ENCODE data around the gene RPS21. TPM values are rescaled to one million over a fixed set of nuclear protein-coding genes. Genes with fewer than 3 reads are reported as not detected.
A peak's percentile ranks its signal among the peaks of the same experiment; 100 is the strongest.

The RPS21 gene
- total and polyA plus RNA-seq, 2 donors = 1,987 to 6,072 TPM

GRCh38 chr20:62351469-62352401, 35.2 kb upstream of the RPS21 start:
- no peak for DNase-seq (ENCODE audit: low read depth in 6 of 9, low spot score in 9 of 9)
- H3K27ac ChIP-seq (ENCODE audit: low read depth in 1 of 2, low read length in 1 of 2) = no peak overlapping the region
- H3K36me3 ChIP-seq (ENCODE audit: control insufficient read depth in 2 of 2, insufficient read depth in 2 of 2, low read length in 1 of 2) = no peaks in the 10 kb centered on the region
- peaks cover 0 to 3% of the 10 kb centered on the region in 2 donors for H3K9me3 ChIP-seq (ENCODE audit: control insufficient read depth in 2 of 2, insufficient read depth in 1 of 2, low read length in 1 of 2)
- no peak overlapping the region for H3K4me3 ChIP-seq (ENCODE audit: low read length in 2 of 2)
- no peaks in the 10 kb centered on the region for H3K27me3 ChIP-seq (ENCODE audit: control insufficient read depth in 2 of 2, insufficient read depth in 1 of 2, low read length in 1 of 2)
- peaks cover 0 to 5% of the 10 kb centered on the region in 2 donors for H3K4me1 ChIP-seq (ENCODE audit: control insufficient read depth in 2 of 2, insufficient read depth in 2 of 2, low read length in 2 of 2)
- WGBS = 94% methylated on average over 60 of the region's 60 CpGs

GRCh38 chr20:62352402-62353288, 34.3 kb upstream of the RPS21 start:
- H3K9me3 ChIP-seq (ENCODE audit: control insufficient read depth in 2 of 2, insufficient read depth in 1 of 2, low read length in 1 of 2) = peaks cover 0 to 3% of the 10 kb centered on the region in 2 donors
- H3K4me3 ChIP-seq (ENCODE audit: low read length in 2 of 2) = no peak overlapping the region
- no peak for DNase-seq (ENCODE audit: low read depth in 6 of 9, low spot score in 9 of 9)
- no peaks in the 10 kb centered on the region for H3K36me3 ChIP-seq (ENCODE audit: control insufficient read depth in 2 of 2, insufficient read depth in 2 of 2, low read length in 1 of 2)
- no peak overlapping the region for H3K27ac ChIP-seq (ENCODE audit: low read depth in 1 of 2, low read length in 1 of 2)
- peaks cover 0 to 5% of the 10 kb centered on the region in 2 donors for H3K27me3 ChIP-seq (ENCODE audit: control insufficient read depth in 2 of 2, insufficient read depth in 1 of 2, low read length in 1 of 2)
- WGBS = 92% methylated on average over 43 of the region's 43 CpGs
- H3K4me1 ChIP-seq (ENCODE audit: control insufficient read depth in 2 of 2, insufficient read depth in 2 of 2, low read length in 2 of 2) = peaks cover 0 to 13% of the 10 kb centered on the region in 2 donors

GRCh38 chr20:62353289-62354030, 33.4 kb upstream of the RPS21 start:
- Histone ChIP-seq H3K36me3 (ENCODE audit: control insufficient read depth in 2 of 2, insufficient read depth in 2 of 2, low read length in 1 of 2) (no peaks in the 10 kb centered on the region), H3K4me3 (ENCODE audit: low read length in 2 of 2) (no peak overlapping the region)

GRCh38 chr20:62354031-62354808, 32.7 kb upstream of the RPS21 start:
- peaks cover 0 to 24% of the 10 kb centered on the region in 2 donors for H3K4me1 ChIP-seq (ENCODE audit: control insufficient read depth in 2 of 2, insufficient read depth in 2 of 2, low read length in 2 of 2)
- no peak overlapping the region for H3K4me3 ChIP-seq (ENCODE audit: low read length in 2 of 2)
- no peaks in the 10 kb centered on the region for H3K9me3 ChIP-seq (ENCODE audit: control insufficient read depth in 2 of 2, insufficient read depth in 1 of 2, low read length in 1 of 2)
- 91% methylated on average over 14 of the region's 14 CpGs for WGBS
- H3K36me3 ChIP-seq (ENCODE audit: control insufficient read depth in 2 of 2, insufficient read depth in 2 of 2, low read length in 1 of 2) = no peaks in the 10 kb centered on the region
- no peak overlapping the region for H3K27ac ChIP-seq (ENCODE audit: low read depth in 1 of 2, low read length in 1 of 2)
- peaks cover 0 to 5% of the 10 kb centered on the region in 2 donors for H3K27me3 ChIP-seq (ENCODE audit: control insufficient read depth in 2 of 2, insufficient read depth in 1 of 2, low read length in 1 of 2)
- no peak for DNase-seq (ENCODE audit: low read depth in 6 of 9, low spot score in 9 of 9)

More at GRCh38 chr20:62353289-62354030, 33.4 kb upstream of the RPS21 start:
- peaks cover 0 to 5% of the 10 kb centered on the region in 2 donors for H3K27me3 ChIP-seq (ENCODE audit: control insufficient read depth in 2 of 2, insufficient read depth in 1 of 2, low read length in 1 of 2)
- H3K4me1 ChIP-seq (ENCODE audit: control insufficient read depth in 2 of 2, insufficient read depth in 2 of 2, low read length in 2 of 2) = peaks cover 0 to 18% of the 10 kb centered on the region in 2 donors
- H3K27ac ChIP-seq (ENCODE audit: low read depth in 1 of 2, low read length in 1 of 2) = no peak overlapping the region
- peaks cover 0 to 3% of the 10 kb centered on the region in 2 donors for H3K9me3 ChIP-seq (ENCODE audit: control insufficient read depth in 2 of 2, insufficient read depth in 1 of 2, low read length in 1 of 2)
- DNase-seq (ENCODE audit: low read depth in 6 of 9, low spot score in 9 of 9) = no peak
- 93% methylated on average over 16 of the region's 16 CpGs for WGBS

GRCh38 chr20:62354811-62355341, 32.0 kb upstream of the RPS21 start:
- Histone ChIP-seq H3K27me3 (ENCODE audit: control insufficient read depth in 2 of 2, insufficient read depth in 1 of 2, low read length in 1 of 2) (peaks cover 0 to 5% of the 10 kb centered on the region in 2 donors), H3K4me3 (ENCODE audit: low read length in 2 of 2) (no peak overlapping the region), H3K36me3 (ENCODE audit: control insufficient read depth in 2 of 2, insufficient read depth in 2 of 2, low read length in 1 of 2) (no peaks in the 10 kb centered on the region), H3K4me1 (ENCODE audit: control insufficient read depth in 2 of 2, insufficient read depth in 2 of 2, low read length in 2 of 2) (peaks cover 0 to 25% of the 10 kb centered on the region in 2 donors), H3K27ac (ENCODE audit: low read depth in 1 of 2, low read length in 1 of 2) (peak overlapping the region in 1 of 2 donors; percentile 36), H3K9me3 (ENCODE audit: control insufficient read depth in 2 of 2, insufficient read depth in 1 of 2, low read length in 1 of 2) (no peaks in the 10 kb centered on the region)
- DNase-seq (ENCODE audit: low read depth in 6 of 9, low spot score in 9 of 9) = no peak
- WGBS = 80% methylated on average over 16 of the region's 16 CpGs

GRCh38 chr20:62355516-62355877, 31.4 kb upstream of the RPS21 start:
- H3K4me3 ChIP-seq (ENCODE audit: low read length in 2 of 2) = no peak overlapping the region

GRCh38 chr20:62355878-62356588, 30.9 kb upstream of the RPS21 start:
- peaks cover 0 to 5% of the 10 kb centered on the region in 2 donors for H3K27me3 ChIP-seq (ENCODE audit: control insufficient read depth in 2 of 2, insufficient read depth in 1 of 2, low read length in 1 of 2)
- H3K36me3 ChIP-seq (ENCODE audit: control insufficient read depth in 2 of 2, insufficient read depth in 2 of 2, low read length in 1 of 2) = no peaks in the 10 kb centered on the region
- H3K9me3 ChIP-seq (ENCODE audit: control insufficient read depth in 2 of 2, insufficient read depth in 1 of 2, low read length in 1 of 2) = no peaks in the 10 kb centered on the region
- H3K4me1 ChIP-seq (ENCODE audit: control insufficient read depth in 2 of 2, insufficient read depth in 2 of 2, low read length in 2 of 2) = peaks cover 0 to 25% of the 10 kb centered on the region in 2 donors
- H3K27ac ChIP-seq (ENCODE audit: low read depth in 1 of 2, low read length in 1 of 2) = peak overlapping the region in 1 of 2 donors; percentile 15
- no peak for DNase-seq (ENCODE audit: low read depth in 6 of 9, low spot score in 9 of 9)
- H3K4me3 ChIP-seq (ENCODE audit: low read length in 2 of 2) = no peak overlapping the region
- 82% methylated on average over 29 of the region's 29 CpGs for WGBS

More at GRCh38 chr20:62355516-62355877, 31.4 kb upstream of the RPS21 start:
- H3K9me3 ChIP-seq (ENCODE audit: control insufficient read depth in 2 of 2, insufficient read depth in 1 of 2, low read length in 1 of 2) = no peaks in the 10 kb centered on the region
- peak overlapping the region in 1 of 2 donors; percentile 36 for H3K27ac ChIP-seq (ENCODE audit: low read depth in 1 of 2, low read length in 1 of 2)
- no peaks in the 10 kb centered on the region for H3K36me3 ChIP-seq (ENCODE audit: control insufficient read depth in 2 of 2, insufficient read depth in 2 of 2, low read length in 1 of 2)
- H3K4me1 ChIP-seq (ENCODE audit: control insufficient read depth in 2 of 2, insufficient read depth in 2 of 2, low read length in 2 of 2) = peaks cover 0 to 25% of the 10 kb centered on the region in 2 donors
- no peak for DNase-seq (ENCODE audit: low read depth in 6 of 9, low spot score in 9 of 9)
- H3K27me3 ChIP-seq (ENCODE audit: control insufficient read depth in 2 of 2, insufficient read depth in 1 of 2, low read length in 1 of 2) = peaks cover 0 to 5% of the 10 kb centered on the region in 2 donors
- 85% methylated on average over 11 of the region's 11 CpGs for WGBS

Measured in thymus (tissue), 11 donors.